Left ventricle myocardium superior (tissue), 1 donor: ENCODE measurements around the gene NAA15. TPM values are rescaled to one million over a fixed set of nuclear protein-coding genes. Genes with fewer than 3 reads are reported as not detected.
"Not testable (repeated sequence)": the region's sequence is repeated elsewhere in the genome, so short reads cannot be mapped to it uniquely, and the experiment has no call there.

Experiments used
- ATAC-seq: fragments of 200-7000 bp; cut with Tn5 transposase; one replicate; pipeline ENCODE4 v1.9.1; 2020; ENCODE audit warnings: mild to moderate bottlenecking, moderate library complexity
- DNase-seq: peaks from one replicate; pipeline ENCODE4 v3.0.0-alpha.2; 2020
- intact Hi-C: fragments of 100-400 bp; cut with micrococcal nuclease; formaldehyde crosslinking; loops from one replicate; pipeline ENCODE4 v1.11.0; 2022
- total RNA-seq: library from RNA; stranded (reverse); fragmentation: NEBNext Ultra II Directional; extraction: Animal tissue kit (Norgen Biotek cat#: 25700); gene quantifications from one replicate; pipeline ENCODE4 v1.2.1, GENCODE V29; 2021
- donor health status: DM: no; HTN: yes; CAD: no; lungs with severe emphysema.

The NAA15 gene
- total RNA-seq, 1 donor from 2014 or later, result 36.1 TPM

DNA sequence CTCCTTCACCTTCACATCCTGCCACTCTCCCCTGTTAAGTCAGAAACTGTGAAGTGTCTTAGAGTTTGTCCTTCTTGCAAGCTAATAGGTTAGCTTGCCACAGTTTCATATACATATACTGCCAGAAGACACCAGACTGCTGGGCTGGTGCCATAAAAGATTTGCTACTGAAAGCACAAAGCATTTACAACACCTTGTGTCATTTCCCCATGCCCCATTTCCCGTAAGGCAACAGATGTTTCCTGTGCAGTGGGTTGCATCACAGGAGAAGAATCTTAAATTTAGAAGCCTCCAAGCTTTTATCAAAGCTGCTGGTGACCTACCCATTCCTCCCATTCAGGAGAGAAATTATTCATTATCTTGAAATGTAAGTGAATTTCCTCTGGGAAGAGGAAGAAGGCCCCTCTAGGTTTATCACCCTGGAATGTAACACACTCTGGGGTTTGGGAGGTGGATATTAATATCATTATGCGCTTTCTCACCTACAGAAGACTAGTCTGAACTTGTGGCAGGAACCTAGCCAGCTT lies 118.1 kb downstream of the NAA15 start:
- intact Hi-C loops, result no loop called here
- DNase-seq (no peak), ATAC-seq (peak; percentile 80)

GRCh38 chr4:139420652-139421051 lies 119.3 kb downstream of the NAA15 start:
- DNase-seq (no peak), ATAC-seq (no peak)
- intact Hi-C loops, result no loop called here

DNA sequence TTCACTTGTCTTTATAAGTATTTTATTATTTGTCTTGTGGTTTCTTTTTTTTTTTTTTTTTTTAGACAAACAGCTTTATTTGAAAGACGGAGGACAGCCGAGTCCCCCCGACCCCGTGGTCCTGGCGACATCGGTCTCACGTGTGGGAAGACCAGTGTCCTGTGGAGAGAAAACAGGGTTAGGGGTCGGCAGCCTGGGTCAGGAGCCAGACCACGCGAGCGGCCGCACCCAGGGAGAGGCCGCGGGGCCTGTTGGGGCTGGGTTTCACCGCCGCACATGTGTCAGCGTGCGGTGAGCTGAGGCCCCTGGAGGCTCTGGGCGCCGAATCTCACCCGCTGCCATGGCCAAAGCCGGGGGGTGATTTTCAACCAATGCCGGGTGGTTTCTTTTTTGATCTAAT lies 134.8 kb downstream of the NAA15 start:
- DNase-seq (no peak), ATAC-seq (no peak)
- intact Hi-C loops, result no loop called here

GRCh38 chr4:139438141-139438540 lies 136.8 kb downstream of the NAA15 start:
- DNase-seq (no peak), ATAC-seq (no peak)
- intact Hi-C loops, result no loop called here

DNA sequence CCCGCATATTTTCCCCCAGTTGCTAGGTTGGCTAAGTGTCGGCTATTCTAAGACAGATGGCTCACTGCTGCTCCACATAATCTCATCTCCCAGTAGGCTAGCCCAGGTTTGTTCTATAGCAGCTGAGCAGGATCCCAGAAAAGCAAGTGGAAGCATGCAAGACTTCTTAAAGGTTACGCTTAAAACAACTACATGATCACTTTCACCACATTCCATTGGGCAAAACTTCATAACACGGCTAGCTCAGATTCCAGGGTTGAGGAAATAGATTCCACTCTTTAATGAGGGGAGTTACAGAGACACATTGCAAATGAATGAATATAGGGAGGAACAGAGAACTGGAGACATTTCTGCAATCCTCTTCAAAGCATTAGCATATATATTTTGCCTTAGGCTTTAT lies 139.7 kb downstream of the NAA15 start:
- intact Hi-C loops, result no loop called here
- DNase-seq (no peak), ATAC-seq (no peak)

DNA sequence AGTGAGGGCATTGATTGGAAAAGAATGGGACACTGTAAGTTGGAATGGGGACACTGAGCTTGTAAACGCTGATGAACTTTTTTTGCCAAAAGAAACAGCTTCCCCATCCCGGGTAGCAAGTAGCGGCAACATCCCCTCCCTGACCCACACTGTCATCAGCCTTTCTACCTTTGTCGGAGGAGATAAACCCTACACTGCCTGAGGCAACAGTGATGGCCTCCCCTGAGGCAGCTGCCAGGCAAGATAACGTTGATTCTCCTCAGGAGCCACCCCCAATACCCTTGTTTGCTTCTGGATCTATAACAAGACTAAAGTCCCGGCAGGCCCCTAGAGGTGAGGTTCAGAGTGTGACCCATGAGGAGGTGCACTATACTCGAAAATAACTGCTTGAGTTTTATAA lies 142.4 kb downstream of the NAA15 start:
- intact Hi-C loops, result no loop called here
- ATAC-seq (no peak), DNase-seq (no peak)

GRCh38 chr4:139444881-139445280 lies 143.6 kb downstream of the NAA15 start:
- ATAC-seq, DNase-seq, intact Hi-C loops: not testable (repeated sequence)

DNA sequence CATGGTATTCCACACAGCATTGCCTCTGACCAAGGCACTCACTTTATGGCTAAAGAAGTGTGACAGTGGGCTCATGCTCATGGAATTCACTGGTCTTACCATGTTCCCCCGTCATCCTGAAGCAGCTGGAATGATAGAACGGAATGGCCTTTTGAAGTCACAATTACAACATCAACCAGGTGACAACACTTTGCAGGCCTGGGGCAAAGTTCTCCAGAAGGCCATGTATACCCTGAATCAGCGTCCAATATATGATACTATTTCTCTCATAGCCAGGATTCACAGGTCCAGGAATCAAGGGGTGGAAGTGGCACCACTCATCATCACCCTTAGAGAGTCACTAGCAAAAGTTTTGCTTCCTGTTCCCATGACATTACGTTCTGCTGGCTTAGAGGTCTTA lies 145.8 kb downstream of the NAA15 start:
- DNase-seq, intact Hi-C loops, ATAC-seq: not testable (repeated sequence)

GRCh38 chr4:139450586-139450985 lies 149.3 kb downstream of the NAA15 start:
- ATAC-seq, result no peak
- DNase-seq, result no peak
- intact Hi-C loops, result loop anchor here (10.0 kb wide), 1 partner anchor 54 kb away; no protein-coding TSS in a partner anchor

DNA sequence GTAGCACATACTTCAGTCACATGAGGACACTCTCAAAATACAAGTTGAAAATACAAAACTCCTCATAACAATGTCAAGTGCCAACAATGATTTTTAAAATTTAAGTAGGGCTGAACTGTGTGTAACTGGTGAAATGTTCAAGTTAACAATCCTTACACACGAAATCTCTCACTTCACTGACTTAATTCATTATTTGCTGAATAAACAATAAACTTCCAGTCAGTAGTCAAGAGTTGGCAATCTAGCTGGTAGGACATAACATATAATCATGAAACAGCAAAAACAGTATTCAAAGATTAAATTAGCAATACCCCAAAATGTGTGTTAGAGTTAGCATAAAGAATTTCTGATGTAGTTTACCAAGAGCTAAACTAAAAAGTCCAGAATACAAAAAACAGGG lies 150.7 kb downstream of the NAA15 start:
- ATAC-seq (no peak), DNase-seq (no peak)
- intact Hi-C loops, result loop anchor here (10.0 kb wide), 1 partner anchor 53 kb away; no protein-coding TSS in a partner anchor

GRCh38 chr4:139453041-139453370 lies 151.7 kb downstream of the NAA15 start:
- DNase-seq, result no peak
- intact Hi-C loops, result loop anchor here (10.0 kb wide), 1 partner anchor 52 kb away; no protein-coding TSS in a partner anchor
- peak; percentile 9 for ATAC-seq

GRCh38 chr4:139453371-139454110 lies 152.2 kb downstream of the NAA15 start:
- intact Hi-C loops, result loop anchor here (10.0 kb wide), 1 partner anchor 51 kb away; no protein-coding TSS in a partner anchor
- ATAC-seq (peak; percentile 98), DNase-seq (peak; percentile 98)

DNA sequence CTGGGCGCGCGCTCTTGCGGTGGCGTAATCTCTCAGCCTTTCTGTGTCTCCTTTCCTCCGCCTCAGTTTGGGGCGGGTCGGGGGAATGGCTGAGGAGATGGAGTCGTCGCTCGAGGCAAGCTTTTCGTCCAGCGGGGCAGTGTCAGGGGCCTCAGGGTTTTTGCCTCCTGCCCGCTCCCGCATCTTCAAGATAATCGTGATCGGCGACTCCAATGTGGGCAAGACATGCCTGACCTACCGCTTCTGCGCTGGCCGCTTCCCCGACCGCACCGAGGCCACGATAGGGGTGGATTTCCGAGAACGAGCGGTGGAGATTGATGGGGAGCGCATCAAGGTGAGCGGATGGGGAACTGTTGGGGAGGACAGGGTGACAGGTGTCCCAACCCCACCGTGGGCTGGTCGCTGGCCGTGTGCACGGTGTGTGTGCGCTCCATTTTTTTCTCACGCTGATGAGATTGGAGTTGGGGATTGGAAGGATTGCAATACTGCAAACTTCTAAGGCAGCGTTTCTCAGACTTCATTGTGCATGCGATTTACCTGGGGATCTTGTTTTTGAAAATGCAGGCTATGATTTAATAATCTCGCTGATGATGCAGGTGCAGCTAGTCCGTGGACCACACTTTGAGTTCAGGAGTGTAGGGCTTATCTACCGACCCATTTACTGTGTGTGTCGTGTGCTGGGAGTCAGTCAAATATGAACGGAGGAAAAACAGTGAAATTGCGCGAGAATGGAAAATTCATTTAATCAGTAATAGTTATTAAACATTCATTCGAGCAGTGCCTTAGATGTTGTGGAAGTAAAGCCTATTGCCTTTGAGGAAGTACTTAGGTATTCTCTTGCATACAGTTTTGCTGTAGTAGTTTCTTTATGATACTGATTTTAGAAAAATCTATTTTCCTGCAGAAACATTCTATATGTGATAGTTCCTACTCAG lies 153.1 kb downstream of the NAA15 start, which contains the start of gene RAB33B:
Gene RAB33B (plus strand): TSS at position 11 of the 935 bp plus-strand sequence. CDS start 75 bp downstream, at position 86.
- DNase-seq (no peak), ATAC-seq (peak; percentile 3)
- intact Hi-C loops, result loop anchor here (10.0 kb wide), 1 partner anchor 50 kb away; no protein-coding TSS in a partner anchor

DNA sequence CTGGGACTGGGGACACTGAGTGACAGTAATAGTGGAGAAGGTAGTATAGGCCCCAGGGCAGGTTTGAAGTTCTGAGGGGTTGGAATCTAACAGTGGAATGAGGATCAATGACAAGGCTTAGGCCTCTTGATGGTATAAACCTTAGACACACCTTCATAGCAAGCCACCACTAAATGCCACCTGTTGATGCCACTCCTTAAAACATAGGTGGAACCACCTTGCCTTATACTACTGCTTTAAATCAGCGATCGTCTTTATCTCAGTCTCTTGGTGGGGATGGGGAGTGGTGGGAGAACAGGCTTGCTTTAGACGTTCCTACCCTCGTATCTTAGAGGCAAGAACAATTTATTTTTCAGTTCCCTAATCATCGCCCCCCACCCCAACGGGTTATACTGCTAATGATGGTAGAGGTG lies 153.8 kb downstream of the NAA15 start:
- intact Hi-C loops, result loop anchor here (10.0 kb wide), 1 partner anchor 50 kb away; no protein-coding TSS in a partner anchor
- no peak for ATAC-seq
- DNase-seq, result no peak

DNA sequence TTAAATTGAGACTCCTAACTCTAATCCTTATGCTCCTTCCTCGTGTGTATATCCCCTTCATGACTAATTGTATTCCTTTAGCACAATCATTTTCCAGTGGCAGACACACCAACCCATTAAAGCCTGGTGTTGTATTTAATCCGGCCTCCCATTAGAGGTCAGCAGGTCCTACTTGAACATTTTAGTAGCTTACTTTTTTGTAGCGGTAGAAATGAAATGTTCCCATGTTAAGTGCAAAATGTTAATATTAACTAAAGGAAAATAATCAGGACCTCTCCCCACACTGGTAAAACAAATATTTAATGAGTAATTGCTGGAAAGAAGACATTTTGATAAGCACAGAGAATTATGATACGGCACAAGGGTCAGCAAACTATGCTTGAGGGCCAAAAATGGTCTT lies 156.0 kb downstream of the NAA15 start:
- intact Hi-C loops, result loop anchor here (10.0 kb wide), 1 partner anchor 47 kb away; no protein-coding TSS in a partner anchor
- no peak for ATAC-seq

GRCh38 chr4:139458543-139458942 lies 157.2 kb downstream of the NAA15 start:
- intact Hi-C loops, result loop anchor here (10.0 kb wide), 1 partner anchor 46 kb away; no protein-coding TSS in a partner anchor
- ATAC-seq (no peak), DNase-seq (no peak)

More for the DNA sequence above, 156.0 kb downstream of the NAA15 start:
- no peak for DNase-seq

- ATAC-seq (no peak), DNase-seq (no peak)
- intact Hi-C loops, result loop anchor here (10.0 kb wide), 1 partner anchor 46 kb away; no protein-coding TSS in a partner anchor
These were observed 157.7 kb downstream of the NAA15 start for GRCh38 chr4:139458999-139459398.

DNA sequence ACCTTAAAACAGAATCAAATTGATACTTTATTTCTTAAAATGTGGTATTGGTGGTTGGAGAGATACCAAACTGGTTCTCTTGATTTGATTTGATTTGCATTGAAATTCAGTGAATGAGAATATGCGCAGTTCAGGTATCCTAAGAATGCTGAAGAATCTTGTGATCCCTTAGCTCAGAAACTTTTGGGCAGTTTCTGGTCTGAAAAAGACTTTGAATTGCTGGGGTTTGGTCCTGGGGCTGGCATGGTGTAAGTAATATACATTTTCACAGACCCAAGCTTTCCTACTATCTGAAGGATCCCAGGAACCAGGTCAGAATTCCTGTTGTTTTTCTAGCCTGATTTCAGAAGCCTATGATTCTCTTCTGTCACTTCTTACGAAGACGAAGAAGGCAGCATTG lies 159.3 kb downstream of the NAA15 start:
- DNase-seq (no peak), ATAC-seq (no peak)
- intact Hi-C loops, result no loop called here

DNA sequence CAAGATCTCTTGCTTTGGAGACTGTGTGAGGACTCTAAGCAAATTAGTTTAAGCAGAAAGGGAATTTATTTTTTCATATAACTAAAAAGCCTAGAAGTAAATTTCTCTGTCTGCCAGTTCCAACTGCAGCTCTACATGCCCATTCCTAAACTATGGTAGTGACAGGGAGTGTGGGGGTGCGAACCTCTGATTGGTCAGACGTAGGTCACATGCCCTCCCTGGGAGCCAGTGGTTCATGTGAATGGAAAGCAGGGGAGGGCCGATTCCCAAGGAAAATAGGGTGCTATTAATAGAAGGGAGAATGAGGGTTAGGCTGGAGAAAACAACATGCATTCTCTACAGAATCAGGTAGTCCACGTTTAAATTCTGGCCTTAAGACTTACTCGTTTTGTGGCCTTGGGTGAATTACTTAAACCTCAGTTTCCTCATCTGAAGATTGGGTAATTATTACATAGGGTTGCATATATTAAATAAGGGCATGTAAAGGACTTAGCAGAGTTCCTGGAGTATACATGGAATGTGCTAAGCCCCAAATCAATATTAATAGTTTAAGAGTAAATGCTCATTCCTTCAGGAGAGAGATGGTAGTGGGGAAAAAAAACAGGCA lies 159.8 kb downstream of the NAA15 start:
- intact Hi-C loops, result no loop called here
- ATAC-seq, result no peak
- DNase-seq, result no peak
